Measurements from ENCODE around the gene PCGF2.

DNA sequence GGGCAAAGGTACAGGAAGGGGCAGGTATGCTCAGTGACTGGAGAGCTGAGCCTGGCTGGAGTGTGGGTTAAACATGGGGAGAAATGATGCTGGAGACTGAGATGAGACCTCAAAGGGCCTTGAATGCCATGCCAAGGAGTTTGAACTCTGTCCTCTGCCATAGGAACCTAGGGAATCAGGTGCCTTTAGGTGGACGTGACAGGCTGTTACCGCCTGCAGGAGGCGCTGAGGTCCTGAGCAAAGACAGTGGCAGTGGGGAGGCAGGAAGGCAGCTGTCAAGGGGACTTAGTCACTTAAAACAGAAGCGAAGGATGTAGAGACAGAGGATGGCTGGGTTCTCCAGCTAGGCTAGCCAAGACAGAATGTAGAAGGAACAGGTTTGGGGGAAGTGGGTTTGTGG is 13.5 kb upstream of the PCGF2 start:
- TF ChIP-seq, protein P1, sequence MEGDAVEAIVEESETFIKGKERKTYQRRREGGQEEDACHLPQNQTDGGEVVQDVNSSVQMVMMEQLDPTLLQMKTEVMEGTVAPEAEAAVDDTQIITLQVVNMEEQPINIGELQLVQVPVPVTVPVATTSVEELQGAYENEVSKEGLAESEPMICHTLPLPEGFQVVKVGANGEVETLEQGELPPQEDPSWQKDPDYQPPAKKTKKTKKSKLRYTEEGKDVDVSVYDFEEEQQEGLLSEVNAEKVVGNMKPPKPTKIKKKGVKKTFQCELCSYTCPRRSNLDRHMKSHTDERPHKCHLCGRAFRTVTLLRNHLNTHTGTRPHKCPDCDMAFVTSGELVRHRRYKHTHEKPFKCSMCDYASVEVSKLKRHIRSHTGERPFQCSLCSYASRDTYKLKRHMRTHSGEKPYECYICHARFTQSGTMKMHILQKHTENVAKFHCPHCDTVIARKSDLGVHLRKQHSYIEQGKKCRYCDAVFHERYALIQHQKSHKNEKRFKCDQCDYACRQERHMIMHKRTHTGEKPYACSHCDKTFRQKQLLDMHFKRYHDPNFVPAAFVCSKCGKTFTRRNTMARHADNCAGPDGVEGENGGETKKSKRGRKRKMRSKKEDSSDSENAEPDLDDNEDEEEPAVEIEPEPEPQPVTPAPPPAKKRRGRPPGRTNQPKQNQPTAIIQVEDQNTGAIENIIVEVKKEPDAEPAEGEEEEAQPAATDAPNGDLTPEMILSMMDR (conservative IDR thresholded peaks at IDR 0.05; ENCODE audit: low read length): peak; percentile 75
- no peak for TF ChIP-seq EZH2phosphoT487 (IDR thresholded peaks at IDR 0.05; ENCODE audit: borderline replicate concordance, low read depth, low read length)
